Kidney capillary endothelial cell (primary cell): ENCODE results near the gene CRY1.
"Not testable (repeated sequence)": the region's sequence is repeated elsewhere in the genome, so short reads cannot be mapped to it uniquely, and the experiment has no call there.

Source experiments
- DNase-seq: peaks from one replicate; pipeline ENCODE4 v3.0.0-alpha.2; 2018; ENCODE audit warnings: low spot score

CRY1 gene

GRCh38 chr12:107002665-107003064, 90.7 kb downstream of the CRY1 start:
- not testable (repeated sequence) for DNase-seq

GRCh38 chr12:106999446-106999845, 93.9 kb downstream of the CRY1 start:
- DNase-seq = no peak

GRCh38 chr12:106997916-106998315, 95.4 kb downstream of the CRY1 start:
- DNase-seq = no peak

- not testable (repeated sequence) for DNase-seq
Measured at GRCh38 chr12:106996102-106996501, 97.2 kb downstream of the CRY1 start.

- DNase-seq = no peak
Measured at GRCh38 chr12:106994579-106995220, 98.6 kb downstream of the CRY1 start.

GRCh38 chr12:106987846-106988245, 105.5 kb downstream of the CRY1 start:
- DNase-seq = no peak

- peak; percentile 82 for DNase-seq
Measured at GRCh38 chr12:106986625-106987389, 106.5 kb downstream of the CRY1 start, which contains the start of gene MTERF2. MTERF2 (minus strand) TSS chr12:106987146; CDS start chr12:106978714, 8,432 bp downstream.

GRCh38 chr12:106986135-106986534, 107.2 kb downstream of the CRY1 start:
- no peak for DNase-seq

- DNase-seq = no peak
Measured at GRCh38 chr12:106985479-106985878, 107.9 kb downstream of the CRY1 start.

GRCh38 chr12:106984588-106985137, 108.7 kb downstream of the CRY1 start:
- DNase-seq = no peak

- DNase-seq = no peak
Measured at GRCh38 chr12:106982229-106982628, 111.1 kb downstream of the CRY1 start.

GRCh38 chr12:106981788-106982187, 111.6 kb downstream of the CRY1 start:
- DNase-seq = no peak

GRCh38 chr12:106980944-106981343, 112.4 kb downstream of the CRY1 start:
- DNase-seq = no peak

- no peak for DNase-seq
Measured at GRCh38 chr12:106978035-106978800, 115.1 kb downstream of the CRY1 start.

GRCh38 chr12:106976668-106977067, 116.7 kb downstream of the CRY1 start:
- no peak for DNase-seq

- no peak for DNase-seq
Measured at GRCh38 chr12:106975993-106976658, 117.2 kb downstream of the CRY1 start.

- no peak for DNase-seq
Measured at GRCh38 chr12:106975098-106975497, 118.3 kb downstream of the CRY1 start.

GRCh38 chr12:106974511-106974910, 118.8 kb downstream of the CRY1 start:
- DNase-seq = no peak

GRCh38 chr12:106973545-106973944, 119.8 kb downstream of the CRY1 start:
- no peak for DNase-seq

- no peak for DNase-seq
Measured at GRCh38 chr12:106971065-106971464, 122.3 kb downstream of the CRY1 start.

GRCh38 chr12:106964526-106964925, 128.8 kb downstream of the CRY1 start:
- DNase-seq = no peak

GRCh38 chr12:106962286-106962685, 131.1 kb downstream of the CRY1 start:
- DNase-seq = no peak
